ENCODE data around the gene EARS2.

EARS2 gene

GRCh38 chr16:23532448-23532847 lies 24.7 kb downstream of the EARS2 start:
- no peak for TF ChIP-seq CTCF (IDR thresholded peaks at IDR 0.05)
- Histone ChIP-seq H3K4me3 (no peak overlapping the region), H3K9me3 (no peaks in the 10 kb centered on the region), H3K27me3 (no peaks in the 10 kb centered on the region), H3K27ac (no peak overlapping the region), H3K36me3 (peaks cover 55 to 99% (median 75%) of the 10 kb centered on the region in 3 donors), H3K4me1 (no peaks in the 10 kb centered on the region)
- intact Hi-C loops (cut with DNase I; ENCODE audit: low total_unique reads): no loop called here
- DNase-seq: no peak

- Histone ChIP-seq H3K36me3 (peaks cover 57 to 90% (median 72%) of the 10 kb centered on the region in 3 donors), H3K4me1 (no peaks in the 10 kb centered on the region), H3K9me3 (no peaks in the 10 kb centered on the region), H3K27me3 (no peaks in the 10 kb centered on the region), H3K27ac (no peak overlapping the region), H3K4me3 (no peak overlapping the region)
- no peak for DNase-seq
- TF ChIP-seq CTCF (IDR thresholded peaks at IDR 0.05): no peak
- intact Hi-C loops (cut with DNase I; ENCODE audit: low total_unique reads): no loop called here
These were observed 27.1 kb downstream of the EARS2 start for GRCh38 chr16:23530062-23530461.

DNA sequence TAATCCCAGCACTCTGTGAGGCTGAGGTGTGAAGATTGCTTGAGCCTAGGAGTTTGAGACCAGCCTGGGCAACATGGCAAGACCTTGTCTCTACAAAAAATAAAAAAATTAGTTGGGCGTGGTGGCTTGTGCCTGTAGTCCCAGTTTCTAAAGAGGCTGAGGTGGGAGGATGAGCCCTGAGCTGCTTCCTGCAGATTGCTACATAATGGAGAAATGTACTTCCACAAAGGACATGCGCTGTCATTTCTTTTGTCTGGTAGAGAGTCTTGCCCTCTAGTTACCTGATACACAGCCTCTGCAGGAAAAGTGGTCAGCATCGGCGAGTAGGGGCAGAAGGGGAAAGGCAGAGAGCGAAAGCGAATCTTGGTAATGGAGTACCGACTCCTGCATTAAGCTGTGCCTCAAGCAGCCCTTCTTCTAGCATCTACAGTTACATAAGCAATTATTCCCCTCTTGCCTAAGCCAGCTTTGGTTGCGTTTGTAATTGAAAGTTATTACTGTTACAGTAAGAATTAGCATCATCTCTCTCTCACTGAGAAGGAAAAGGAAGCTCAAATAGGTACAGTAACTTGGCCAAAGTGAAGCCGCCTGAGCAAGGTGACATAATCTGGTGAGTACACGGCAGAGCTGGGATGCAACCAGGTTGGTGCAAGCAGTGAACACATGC lies 28.4 kb downstream of the EARS2 start:
- intact Hi-C loops (cut with DNase I; ENCODE audit: low total_unique reads): no loop called here

DNA sequence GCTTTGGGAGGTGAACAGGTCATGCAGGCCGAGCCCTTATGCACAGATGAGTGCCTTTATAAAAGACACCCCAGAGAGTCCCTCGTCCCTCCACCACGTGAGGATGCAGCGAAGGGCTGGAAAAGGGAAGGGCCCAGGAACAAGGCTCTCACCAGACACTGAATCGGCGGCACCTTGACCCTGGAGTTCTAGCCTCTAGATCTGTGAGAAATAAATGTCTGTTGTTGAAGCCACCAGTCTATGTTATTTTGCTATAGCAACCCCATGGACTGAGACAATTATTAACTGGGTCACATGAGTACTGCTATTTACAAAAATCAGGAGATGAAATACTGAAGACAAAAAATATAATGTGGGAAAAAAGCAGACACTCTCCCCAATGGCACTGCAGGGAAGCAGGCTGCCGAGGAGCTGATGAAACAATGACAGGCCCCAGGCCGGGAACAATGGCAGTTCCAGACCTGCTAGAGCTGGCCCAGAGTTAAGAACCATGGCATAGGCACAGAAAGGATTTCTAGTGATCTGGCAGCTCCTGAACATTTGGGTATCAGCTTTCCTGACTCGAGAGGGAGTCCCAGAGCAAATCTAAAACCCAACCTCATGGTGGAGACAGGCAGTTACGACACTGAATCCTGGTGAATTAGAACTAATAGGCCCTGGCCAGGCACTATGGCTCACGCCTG lies 29.0 kb downstream of the EARS2 start:
- Histone ChIP-seq H3K4me1 (no peaks in the 10 kb centered on the region), H3K4me3 (no peak overlapping the region), H3K27me3 (no peaks in the 10 kb centered on the region), H3K9me3 (no peaks in the 10 kb centered on the region), H3K27ac (no peak overlapping the region), H3K36me3 (peaks cover 53 to 90% (median 72%) of the 10 kb centered on the region in 3 donors)
- TF ChIP-seq CTCF (IDR thresholded peaks at IDR 0.05): no peak
- no peak for DNase-seq
- intact Hi-C loops (cut with DNase I; ENCODE audit: low total_unique reads): no loop called here

More for the DNA sequence above, 28.4 kb downstream of the EARS2 start:
- Histone ChIP-seq H3K27me3 (no peaks in the 10 kb centered on the region), H3K27ac (no peak overlapping the region), H3K4me3 (no peak overlapping the region), H3K4me1 (no peaks in the 10 kb centered on the region), H3K36me3 (peaks cover 55 to 90% (median 72%) of the 10 kb centered on the region in 3 donors), H3K9me3 (no peaks in the 10 kb centered on the region)
- no peak for TF ChIP-seq CTCF (IDR thresholded peaks at IDR 0.05)
- DNase-seq: no peak

DNA sequence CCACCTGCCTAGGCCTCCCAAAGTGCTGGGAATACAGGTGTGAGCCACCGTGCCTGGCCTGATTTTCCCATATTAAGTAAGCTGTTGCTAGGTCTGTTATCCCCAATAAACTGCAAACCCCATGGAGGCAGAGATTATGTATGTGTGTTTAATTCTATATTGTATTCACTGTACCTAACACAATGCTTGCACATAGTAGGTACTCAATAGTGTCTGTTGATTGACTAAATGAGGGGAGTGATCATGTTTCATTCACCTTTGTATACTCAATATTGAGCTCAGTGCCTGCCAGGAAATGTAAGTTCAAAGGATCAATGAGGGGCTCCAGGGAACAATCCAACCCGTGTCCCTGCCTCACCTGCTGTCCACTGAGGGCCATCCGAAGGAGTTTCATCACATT lies 32.3 kb downstream of the EARS2 start:
- intact Hi-C loops (cut with DNase I; ENCODE audit: low total_unique reads): no loop called here
- no peak for TF ChIP-seq CTCF (IDR thresholded peaks at IDR 0.05)

More for the DNA sequence above, 32.3 kb downstream of the EARS2 start:
- H3K4me3 ChIP-seq: no peak overlapping the region
- H3K27me3 ChIP-seq: no peaks in the 10 kb centered on the region
- H3K27ac ChIP-seq: no peak overlapping the region
- H3K4me1 ChIP-seq: no peaks in the 10 kb centered on the region
- peaks cover 46 to 77% (median 57%) of the 10 kb centered on the region in 3 donors for H3K36me3 ChIP-seq
- no peak for DNase-seq
- H3K9me3 ChIP-seq: no peaks in the 10 kb centered on the region
